ENCODE measurements around the gene TAS2R38.
"Not testable (repeated sequence)": the region's sequence is repeated elsewhere in the genome, so short reads cannot be mapped to it uniquely, and the experiment has no call there.

The TAS2R38 gene

GRCh38 chr7:141973673-141974072 is at the start of gene TAS2R38:
TSS of gene TAS2R38 (minus strand) at chr7:141973773. CDS start at chr7:141973689, 84 bp downstream.
- DNase-seq (ENCODE audit: low read depth in 2 of 2), result no peak

- no peak for DNase-seq (ENCODE audit: low read depth in 2 of 2)
These were observed 44.6 kb upstream of the TAS2R38 start for GRCh38 chr7:142018154-142018553.

- DNase-seq (ENCODE audit: low read depth in 2 of 2), result no peak
These were observed 43.9 kb upstream of the TAS2R38 start for GRCh38 chr7:142017451-142017850.

- DNase-seq (ENCODE audit: low read depth in 2 of 2), result no peak
These were observed 39.4 kb upstream of the TAS2R38 start for GRCh38 chr7:142012825-142013511.

- no peak for DNase-seq (ENCODE audit: low read depth in 2 of 2)
These were observed 37.5 kb upstream of the TAS2R38 start for GRCh38 chr7:142010952-142011548.

DNA sequence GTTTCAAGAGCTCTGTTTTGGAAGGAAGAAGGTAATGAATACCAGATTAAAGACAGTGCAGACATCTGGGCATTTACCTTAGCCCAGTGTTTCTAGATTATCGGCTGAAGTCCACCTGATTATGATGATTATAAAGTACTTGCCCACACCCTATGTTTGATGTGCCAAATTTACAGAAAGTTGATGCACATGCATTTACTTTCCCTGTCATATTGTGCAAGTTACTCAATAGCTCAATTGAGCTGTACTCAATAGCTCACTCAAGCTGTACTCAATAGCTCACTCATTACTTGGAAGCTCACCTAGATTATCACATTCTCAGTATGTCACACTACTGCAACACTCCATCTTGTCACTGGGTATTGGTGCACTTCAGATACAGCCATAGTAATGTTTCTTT is 35.6 kb upstream of the TAS2R38 start:
- DNase-seq (ENCODE audit: low read depth in 2 of 2), result no peak

- DNase-seq (ENCODE audit: low read depth in 2 of 2), result no peak
These were observed 33.0 kb upstream of the TAS2R38 start for GRCh38 chr7:142006577-142006976.

GRCh38 chr7:142002179-142002578 is 28.6 kb upstream of the TAS2R38 start:
- DNase-seq (ENCODE audit: low read depth in 2 of 2), result no peak

DNA sequence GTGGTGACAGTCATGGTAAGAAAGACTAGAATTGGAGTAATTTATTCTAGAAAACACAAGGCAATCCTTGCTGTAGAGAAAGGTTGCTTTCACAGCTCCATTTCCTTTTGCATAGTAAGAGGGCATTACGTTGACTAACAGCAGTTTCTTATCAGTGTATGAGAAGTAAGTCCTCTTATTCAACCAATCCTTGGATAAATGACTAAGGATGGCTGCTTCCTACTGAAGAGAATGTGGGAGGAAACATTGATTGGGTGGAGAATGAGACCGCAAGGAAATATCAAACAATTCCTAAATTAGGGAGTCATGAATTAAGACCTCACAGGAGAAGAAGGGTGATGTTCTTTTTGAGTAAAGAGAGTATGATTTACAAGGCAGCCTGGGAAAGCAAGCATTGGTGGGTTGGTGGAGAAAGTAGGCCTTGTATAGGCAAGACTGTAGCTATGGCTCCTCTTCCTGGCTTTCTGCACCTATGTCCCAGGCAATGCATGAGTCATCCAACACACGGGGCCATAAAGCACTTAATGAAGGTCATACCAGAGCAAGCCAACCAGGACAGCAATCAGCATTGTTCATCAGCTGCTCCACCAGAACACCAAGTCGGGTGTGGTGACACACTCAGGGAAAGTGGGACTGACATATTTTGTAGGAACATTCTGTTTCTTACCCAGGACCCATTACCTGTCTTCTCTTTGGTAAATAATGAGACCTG is 27.7 kb upstream of the TAS2R38 start:
- no peak for DNase-seq (ENCODE audit: low read depth in 2 of 2)

GRCh38 chr7:142000244-142000643 is 26.7 kb upstream of the TAS2R38 start:
- DNase-seq (ENCODE audit: low read depth in 2 of 2), result no peak

DNA sequence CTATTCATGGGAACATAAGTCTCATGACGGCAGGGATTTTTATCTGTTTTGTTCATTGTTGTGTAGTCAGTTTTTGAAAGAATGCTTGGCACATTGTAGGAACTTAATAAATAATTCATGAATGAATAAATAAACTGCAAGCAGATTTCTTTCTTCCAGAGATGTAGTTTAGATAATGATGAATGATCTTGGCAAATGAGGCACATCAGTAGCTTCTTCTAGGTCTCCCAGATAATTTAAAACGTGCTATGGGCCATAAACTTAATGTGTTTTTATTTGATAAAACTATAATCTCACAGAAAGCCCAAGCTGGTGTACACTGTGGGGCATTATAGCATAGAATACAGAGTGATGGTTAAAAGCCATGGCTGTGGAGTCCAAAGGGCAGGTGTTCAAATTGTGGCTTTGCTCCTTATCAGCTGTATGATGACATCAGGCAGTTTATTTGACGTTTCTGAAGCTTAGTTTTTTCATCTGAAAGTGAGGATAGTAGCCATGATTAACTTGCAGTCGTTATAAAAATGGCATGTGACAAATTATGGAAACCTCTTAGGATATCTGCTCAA is 25.6 kb upstream of the TAS2R38 start:
- DNase-seq (ENCODE audit: low read depth in 2 of 2), result no peak

GRCh38 chr7:141993354-141993753 is 19.8 kb upstream of the TAS2R38 start:
- no peak for DNase-seq (ENCODE audit: low read depth in 2 of 2)

DNA sequence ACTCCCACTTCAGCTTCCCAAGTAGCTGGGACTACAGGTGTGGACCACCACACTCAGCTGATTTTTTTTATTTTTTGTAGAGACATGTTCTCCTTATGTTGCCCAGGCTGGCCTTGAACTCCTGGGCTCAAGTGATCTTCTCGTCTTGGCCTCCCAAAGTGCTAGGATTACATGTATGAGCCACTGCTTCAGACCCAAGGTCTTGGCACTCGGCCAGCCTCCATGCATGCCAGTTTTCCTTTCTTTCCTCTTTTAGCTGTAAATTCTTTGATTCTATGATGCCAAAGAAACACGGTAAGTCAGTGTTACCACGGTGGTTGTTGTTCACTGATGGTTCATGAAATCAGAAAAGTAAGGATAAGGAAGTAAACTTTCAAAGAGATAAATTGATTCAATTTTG is 19.1 kb upstream of the TAS2R38 start:
- no peak for DNase-seq (ENCODE audit: low read depth in 2 of 2)

DNA sequence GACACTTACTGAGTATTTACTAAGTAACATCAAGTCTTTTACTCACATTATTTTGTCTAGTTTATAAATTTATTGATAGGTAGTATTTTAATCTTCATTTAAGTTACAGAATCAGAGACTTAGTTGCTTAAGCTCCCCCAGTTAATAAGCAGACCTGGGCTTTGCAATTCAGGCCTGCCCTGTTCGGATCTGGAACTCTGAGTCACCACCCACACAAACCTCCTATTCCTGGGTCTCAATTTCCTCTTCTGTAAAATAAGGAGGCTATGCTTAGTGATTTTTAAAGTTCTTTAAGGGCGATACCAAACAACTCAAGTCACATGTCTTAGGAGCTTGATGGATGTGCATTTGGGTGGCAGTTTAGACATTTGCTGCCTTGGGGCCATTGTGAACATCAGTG is 18.6 kb upstream of the TAS2R38 start:
- no peak for DNase-seq (ENCODE audit: low read depth in 2 of 2)

GRCh38 chr7:141991140-141991539 is 17.6 kb upstream of the TAS2R38 start:
- DNase-seq (ENCODE audit: low read depth in 2 of 2), result no peak

GRCh38 chr7:141990011-141990725 is 16.6 kb upstream of the TAS2R38 start:
- DNase-seq (ENCODE audit: low read depth in 2 of 2), result no peak

GRCh38 chr7:141987803-141988202 is 14.2 kb upstream of the TAS2R38 start:
- not testable (repeated sequence) for DNase-seq (ENCODE audit: low read depth in 2 of 2)

DNA sequence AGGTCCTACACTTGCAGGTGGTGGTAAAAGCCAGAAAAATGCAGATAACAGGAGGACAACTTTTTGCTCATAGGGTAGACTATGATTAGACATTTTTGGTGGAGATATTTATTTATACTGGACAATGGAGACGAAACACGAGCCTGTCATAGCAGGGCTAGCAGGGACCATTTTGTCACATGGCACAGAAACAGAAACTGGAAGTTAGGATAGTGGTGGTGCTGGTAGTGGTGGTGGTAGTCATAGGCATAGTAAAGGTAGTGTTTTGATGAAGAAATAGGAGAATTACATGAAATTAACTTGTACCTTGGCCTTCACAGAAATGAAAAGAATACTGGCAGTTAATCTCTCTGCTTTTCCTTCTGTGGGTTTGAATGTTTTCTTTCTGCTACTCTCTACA is 13.3 kb upstream of the TAS2R38 start:
- DNase-seq (ENCODE audit: low read depth in 2 of 2), result no peak

DNA sequence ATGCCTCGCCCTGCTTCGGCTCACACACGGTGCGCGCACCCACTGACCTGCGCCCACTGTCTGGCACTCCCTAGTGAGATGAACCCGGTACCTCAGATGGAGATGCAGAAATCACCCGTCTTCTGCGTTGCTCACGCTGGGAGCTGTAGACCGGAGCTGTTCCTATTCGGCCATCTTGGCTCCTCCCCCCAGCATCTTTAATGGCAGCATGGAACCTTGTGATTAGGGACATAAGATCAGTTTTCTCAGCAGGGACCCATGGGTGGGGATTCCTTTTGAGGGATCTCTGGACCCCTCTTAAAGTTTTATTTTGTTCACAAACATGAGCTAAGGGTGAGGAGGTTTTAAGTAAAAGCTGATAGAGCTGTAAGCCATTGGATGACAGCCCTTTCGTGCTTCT is 12.4 kb upstream of the TAS2R38 start:
- DNase-seq (ENCODE audit: low read depth in 2 of 2), result not testable (repeated sequence)

DNA sequence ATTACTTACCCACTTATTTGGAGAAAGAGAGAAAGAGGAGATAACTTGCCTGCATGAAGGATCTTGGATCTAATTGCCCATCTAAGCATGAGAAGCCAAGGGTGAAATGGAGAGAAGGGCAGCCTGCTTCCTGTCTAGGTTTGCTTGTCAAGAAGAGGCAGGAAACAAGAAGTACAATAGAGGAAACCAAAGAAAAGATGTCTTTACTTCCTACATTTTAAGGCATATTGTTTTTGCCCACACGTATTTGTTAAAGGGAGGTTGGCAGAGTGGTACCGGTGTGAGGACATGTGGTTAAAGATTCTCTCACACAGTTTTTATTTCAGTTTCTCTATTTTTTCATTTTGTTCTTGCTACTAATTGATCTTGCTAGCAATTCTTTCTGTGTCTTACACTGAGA is 6.0 kb upstream of the TAS2R38 start:
- DNase-seq (ENCODE audit: low read depth in 2 of 2), result no peak

- DNase-seq (ENCODE audit: low read depth in 2 of 2), result no peak
These were observed 4.8 kb upstream of the TAS2R38 start for GRCh38 chr7:141978351-141978750.

Measured in stimulated activated CD8-positive, alpha-beta memory T cell treated with anti-CD3 and anti-CD28 coated beads, Interleukin-7, amount 100 ng/mL, for 1 hour (primary cell).